ENCODE results near the gene IGLL5.

IGLL5 gene

DNA sequence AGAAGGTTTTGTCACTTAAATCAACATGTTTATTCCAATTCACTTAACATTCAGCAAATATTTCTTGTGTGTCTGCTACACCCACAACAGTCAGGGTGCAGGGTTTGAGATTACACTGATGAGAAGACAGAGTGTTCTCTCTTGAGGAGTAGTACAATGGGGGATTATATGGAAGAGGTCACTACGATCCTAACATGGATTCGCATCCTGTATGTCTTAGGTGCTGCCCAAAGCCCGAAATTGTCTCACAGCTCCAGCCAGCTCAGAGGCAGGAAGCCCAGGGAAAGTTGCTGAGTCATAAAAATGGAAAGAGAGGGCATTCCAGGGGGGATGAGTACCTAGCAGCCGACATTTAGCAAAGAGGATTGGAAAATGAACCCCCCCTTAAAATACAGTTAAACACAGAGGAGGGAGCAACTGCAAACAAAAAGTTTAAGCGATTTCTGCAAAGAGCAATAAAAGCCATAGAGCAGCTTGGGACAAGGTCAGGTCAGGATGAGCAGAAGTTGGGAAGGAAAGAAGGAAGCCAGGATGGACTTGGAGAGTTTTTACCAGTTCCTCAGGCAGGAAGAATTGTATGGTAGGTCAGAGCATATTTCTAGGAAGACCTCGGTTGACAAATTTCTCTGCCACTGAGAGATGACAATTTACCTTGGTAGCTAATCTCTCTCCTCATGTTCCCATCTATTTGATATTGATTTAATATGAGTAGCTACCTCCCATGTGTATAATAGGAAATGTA, 49.5 kb downstream of the IGLL5 start:
- DNase-seq (ENCODE audit: low spot score) (no peak), ATAC-seq (ENCODE audit: low read depth) (no peak)
- no peaks in the 10 kb centered on the region for H3K4me1 ChIP-seq (ENCODE audit: insufficient read depth, poor library complexity, severe bottlenecking)
- no peak overlapping the region for H3K4me3 ChIP-seq (ENCODE audit: severe bottlenecking)
- H3K9me3 ChIP-seq (ENCODE audit: severe bottlenecking): peaks cover 16% of the 10 kb centered on the region
- H3K36me3 ChIP-seq (ENCODE audit: low read depth): no peaks in the 10 kb centered on the region
- H3K27ac ChIP-seq (ENCODE audit: poor library complexity, severe bottlenecking): no peak overlapping the region
- TF ChIP-seq, protein P1, sequence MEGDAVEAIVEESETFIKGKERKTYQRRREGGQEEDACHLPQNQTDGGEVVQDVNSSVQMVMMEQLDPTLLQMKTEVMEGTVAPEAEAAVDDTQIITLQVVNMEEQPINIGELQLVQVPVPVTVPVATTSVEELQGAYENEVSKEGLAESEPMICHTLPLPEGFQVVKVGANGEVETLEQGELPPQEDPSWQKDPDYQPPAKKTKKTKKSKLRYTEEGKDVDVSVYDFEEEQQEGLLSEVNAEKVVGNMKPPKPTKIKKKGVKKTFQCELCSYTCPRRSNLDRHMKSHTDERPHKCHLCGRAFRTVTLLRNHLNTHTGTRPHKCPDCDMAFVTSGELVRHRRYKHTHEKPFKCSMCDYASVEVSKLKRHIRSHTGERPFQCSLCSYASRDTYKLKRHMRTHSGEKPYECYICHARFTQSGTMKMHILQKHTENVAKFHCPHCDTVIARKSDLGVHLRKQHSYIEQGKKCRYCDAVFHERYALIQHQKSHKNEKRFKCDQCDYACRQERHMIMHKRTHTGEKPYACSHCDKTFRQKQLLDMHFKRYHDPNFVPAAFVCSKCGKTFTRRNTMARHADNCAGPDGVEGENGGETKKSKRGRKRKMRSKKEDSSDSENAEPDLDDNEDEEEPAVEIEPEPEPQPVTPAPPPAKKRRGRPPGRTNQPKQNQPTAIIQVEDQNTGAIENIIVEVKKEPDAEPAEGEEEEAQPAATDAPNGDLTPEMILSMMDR (IDR thresholded peaks at IDR 0.05; ENCODE audit: poor library complexity, severe bottlenecking): no peak
- no peaks in the 10 kb centered on the region for H3K27me3 ChIP-seq (ENCODE audit: insufficient read depth, poor library complexity, severe bottlenecking)

DNA sequence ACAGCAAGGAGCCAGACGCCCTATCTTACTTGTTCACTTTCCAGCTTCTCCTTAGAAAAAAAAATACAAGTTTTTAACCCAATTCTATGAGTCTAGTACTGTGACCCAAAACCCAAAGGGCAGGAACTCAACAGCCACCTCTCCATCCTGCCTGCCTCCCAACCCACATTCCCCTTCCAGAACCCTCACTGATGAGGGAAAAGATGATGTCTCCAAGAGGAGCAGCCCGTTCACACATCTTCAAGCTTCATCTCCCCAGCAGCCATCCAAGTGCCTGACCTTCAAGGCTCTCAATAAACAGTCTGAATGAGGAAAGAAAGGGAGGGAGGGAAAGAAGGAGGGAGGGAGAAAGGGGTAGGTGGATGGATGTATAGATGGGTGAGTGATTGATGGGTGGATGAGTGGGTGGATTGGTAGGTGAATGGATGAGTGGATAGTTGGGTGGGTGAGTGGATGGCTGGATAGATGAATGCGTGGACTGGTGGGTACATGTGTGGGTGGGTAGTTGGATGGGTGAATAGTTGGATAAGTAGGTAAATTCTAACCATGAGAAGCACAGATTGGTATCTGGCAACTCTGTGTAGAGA, 50.4 kb downstream of the IGLL5 start:
- ATAC-seq (ENCODE audit: low read depth) (no peak), DNase-seq (ENCODE audit: low spot score) (no peak)
- Histone ChIP-seq H3K27me3 (ENCODE audit: insufficient read depth, poor library complexity, severe bottlenecking) (no peaks in the 10 kb centered on the region), H3K4me3 (ENCODE audit: severe bottlenecking) (no peak overlapping the region), H3K9me3 (ENCODE audit: severe bottlenecking) (peaks cover 19% of the 10 kb centered on the region), H3K4me1 (ENCODE audit: insufficient read depth, poor library complexity, severe bottlenecking) (no peaks in the 10 kb centered on the region), H3K27ac (ENCODE audit: poor library complexity, severe bottlenecking) (no peak overlapping the region), H3K36me3 (ENCODE audit: low read depth) (no peaks in the 10 kb centered on the region)
- TF ChIP-seq, protein P1 (IDR thresholded peaks at IDR 0.05; ENCODE audit: poor library complexity, severe bottlenecking): no peak

DNA sequence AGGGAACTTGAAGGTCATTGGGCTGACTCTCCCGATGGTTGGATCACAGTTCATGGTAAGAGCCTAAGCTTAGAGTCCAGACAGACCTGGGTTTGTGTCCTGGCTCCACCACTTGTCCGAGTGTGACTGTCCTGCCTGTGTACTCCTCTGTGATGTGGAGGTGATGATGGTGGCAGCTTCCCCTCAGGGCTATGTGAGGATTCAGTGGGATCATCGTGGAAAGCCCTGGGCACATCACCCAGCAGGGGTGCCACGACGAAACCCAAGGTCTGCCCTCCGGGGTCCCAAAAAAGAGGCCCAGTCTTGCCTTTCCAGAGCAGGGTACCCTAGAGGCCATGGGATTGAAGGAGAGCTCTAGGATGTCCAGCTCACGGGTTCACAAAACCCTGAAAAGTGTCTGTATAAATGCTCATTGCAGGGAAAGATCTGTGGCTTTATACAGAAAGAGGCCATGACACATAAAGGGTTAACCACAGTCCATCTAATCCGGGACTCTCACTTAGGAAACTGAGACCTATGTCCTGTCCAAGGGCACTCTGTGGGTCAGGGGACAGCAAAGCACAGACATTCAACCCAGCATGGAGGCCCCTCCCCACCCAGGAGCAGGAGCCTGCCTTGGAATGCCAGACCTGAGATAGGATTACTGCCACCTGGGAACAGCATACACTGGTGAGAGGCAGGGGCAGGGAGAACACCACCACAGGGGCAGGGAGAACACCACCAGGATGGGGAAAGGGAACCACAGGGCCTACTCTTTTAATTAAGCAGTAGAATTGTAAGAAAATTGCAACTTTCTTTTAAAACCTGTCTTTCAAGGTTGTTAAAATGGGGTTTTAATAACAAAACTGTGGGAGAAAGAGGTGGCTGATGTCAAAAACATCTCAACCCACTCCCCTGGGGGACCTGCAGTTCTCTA, 51.3 kb downstream of the IGLL5 start:
- ATAC-seq (ENCODE audit: low read depth) (no peak), DNase-seq (ENCODE audit: low spot score) (peak; percentile 6)
- H3K27me3 ChIP-seq (ENCODE audit: insufficient read depth, poor library complexity, severe bottlenecking): no peaks in the 10 kb centered on the region
- no peak overlapping the region for H3K27ac ChIP-seq (ENCODE audit: poor library complexity, severe bottlenecking)
- H3K36me3 ChIP-seq (ENCODE audit: low read depth): no peaks in the 10 kb centered on the region
- peaks cover 19% of the 10 kb centered on the region for H3K9me3 ChIP-seq (ENCODE audit: severe bottlenecking)
- TF ChIP-seq, protein P1 (IDR thresholded peaks at IDR 0.05; ENCODE audit: poor library complexity, severe bottlenecking): no peak
- no peaks in the 10 kb centered on the region for H3K4me1 ChIP-seq (ENCODE audit: insufficient read depth, poor library complexity, severe bottlenecking)
- no peak overlapping the region for H3K4me3 ChIP-seq (ENCODE audit: severe bottlenecking)

DNA sequence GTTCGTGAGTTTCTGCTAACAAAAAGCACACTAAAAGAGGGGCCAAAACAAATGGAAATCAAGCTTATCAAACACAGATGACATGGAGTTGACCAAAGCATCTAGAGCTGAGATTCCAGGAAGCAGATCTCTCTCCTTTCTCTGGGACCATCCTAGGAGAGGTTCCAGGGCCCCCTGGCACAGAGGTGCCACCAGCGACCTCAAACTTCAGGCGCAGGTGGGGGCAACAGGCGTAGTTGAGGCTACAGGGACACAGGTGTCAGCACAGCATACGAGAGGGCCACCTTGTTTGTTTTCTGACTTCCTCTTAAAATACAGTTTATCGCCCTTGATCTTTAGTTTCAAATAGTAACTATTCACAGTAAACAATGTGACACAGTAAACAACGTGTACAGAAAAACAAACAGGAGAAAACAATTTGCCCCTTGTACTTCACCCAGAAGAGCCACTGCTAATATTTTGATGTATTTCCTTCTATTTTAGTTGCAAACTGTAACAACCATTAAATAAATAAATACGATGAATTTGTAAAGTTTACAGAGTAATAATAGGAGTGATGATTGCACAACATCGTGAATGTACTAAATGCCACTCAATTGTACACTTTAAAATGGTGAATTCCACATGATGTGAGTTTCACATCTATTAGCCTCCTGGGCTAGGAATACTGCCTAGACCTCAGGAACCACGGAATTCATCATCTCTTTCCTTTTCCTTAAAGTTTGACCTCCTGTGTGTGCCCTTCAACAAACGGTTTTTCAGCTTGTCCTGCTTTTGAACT, 52.2 kb downstream of the IGLL5 start:
- Histone ChIP-seq H3K36me3 (ENCODE audit: low read depth) (no peaks in the 10 kb centered on the region), H3K9me3 (ENCODE audit: severe bottlenecking) (peaks cover 19% of the 10 kb centered on the region), H3K4me1 (ENCODE audit: insufficient read depth, poor library complexity, severe bottlenecking) (no peaks in the 10 kb centered on the region), H3K4me3 (ENCODE audit: severe bottlenecking) (no peak overlapping the region), H3K27me3 (ENCODE audit: insufficient read depth, poor library complexity, severe bottlenecking) (no peaks in the 10 kb centered on the region), H3K27ac (ENCODE audit: poor library complexity, severe bottlenecking) (no peak overlapping the region)
- ATAC-seq (ENCODE audit: low read depth): no peak
- TF ChIP-seq, protein P1 (IDR thresholded peaks at IDR 0.05; ENCODE audit: poor library complexity, severe bottlenecking): no peak
- DNase-seq (ENCODE audit: low spot score): no peak

All from RWPE2 (cell line).